WTC11 (cell line): Measurements from ENCODE around the gene NCAPG. TPM values are rescaled to one million over a fixed set of nuclear protein-coding genes. Genes with fewer than 3 reads are reported as not detected.

Experiments
- AR ChIP-seq: fragments of 250-450 bp; sonication (Bioruptor Pico); IDR thresholded peaks from 2 replicates; pipeline ENCODE4 v1.9.0; 2021; ENCODE audit warnings: mild to moderate bottlenecking
- ATF6 ChIP-seq: sonication (generic); formaldehyde crosslinking; IDR thresholded peaks from 2 replicates; pipeline ENCODE4 v1.8.1; 2023; ENCODE audit warnings: mild to moderate bottlenecking, missing genetic modification reagents
- CREB1 ChIP-seq: sonication (generic); formaldehyde crosslinking; IDR thresholded peaks from 2 replicates; pipeline ENCODE4 v1.8.0; 2023; ENCODE audit warnings: mild to moderate bottlenecking, missing genetic modification reagents
- CTCF ChIP-seq: fragments of 200-600 bp; IDR thresholded peaks from 2 replicates; pipeline ENCODE4 v1.8.0; 2022; ENCODE audit warnings: antibody characterized with exemption
- E2F1 ChIP-seq: sonication (generic); formaldehyde crosslinking; IDR thresholded peaks from 2 replicates; pipeline ENCODE4 v1.8.0; 2022; ENCODE audit warnings: mild to moderate bottlenecking, missing genetic modification reagents
- E2F5 ChIP-seq: sonication (generic); formaldehyde crosslinking; IDR thresholded peaks from 2 replicates; pipeline ENCODE4 v1.8.1; 2022; ENCODE audit warnings: mild to moderate bottlenecking, moderate library complexity, missing genetic modification reagents
- ELF4 ChIP-seq: sonication (generic); formaldehyde crosslinking; IDR thresholded peaks from 2 replicates; pipeline ENCODE4 v1.8.1; 2022; ENCODE audit warnings: low read depth, mild to moderate bottlenecking, moderate library complexity, missing genetic modification reagents
- FOXP1 ChIP-seq: sonication (generic); formaldehyde crosslinking; IDR thresholded peaks from 2 replicates; pipeline ENCODE4 v1.8.0; 2022; ENCODE audit warnings: missing genetic modification reagents, mild to moderate bottlenecking, moderate library complexity, borderline replicate concordance
- GABPB1 ChIP-seq: sonication (generic); formaldehyde crosslinking; IDR thresholded peaks from 2 replicates; pipeline ENCODE4 v1.8.1; 2023; ENCODE audit warnings: mild to moderate bottlenecking, missing genetic modification reagents
- GTF2I ChIP-seq: fragments of 250-450 bp; sonication (Bioruptor Pico); conservative IDR thresholded peaks from 2 replicates; pipeline ENCODE4 v1.4.0; 2021; ENCODE audit warnings: mild to moderate bottlenecking
- MXD4 ChIP-seq: fragments of 250-450 bp; sonication (Bioruptor Pico); IDR thresholded peaks from 2 replicates; pipeline ENCODE4 v1.8.0; 2021; ENCODE audit warnings: mild to moderate bottlenecking, moderate library complexity, borderline replicate concordance
- MYBL2 ChIP-seq: sonication (generic); formaldehyde crosslinking; IDR thresholded peaks from 2 replicates; pipeline ENCODE4 v1.8.1; 2023; ENCODE audit warnings: mild to moderate bottlenecking, moderate library complexity, missing genetic modification reagents
- PREB ChIP-seq: sonication (generic); formaldehyde crosslinking; IDR thresholded peaks from 2 replicates; pipeline ENCODE4 v1.8.1; 2022; ENCODE audit warnings: mild to moderate bottlenecking, missing genetic modification reagents, moderate library complexity, borderline replicate concordance
- RELA ChIP-seq: sonication (generic); formaldehyde crosslinking; IDR thresholded peaks from 2 replicates; pipeline ENCODE4 v1.8.1; 2022; ENCODE audit warnings: missing genetic modification reagents, mild to moderate bottlenecking, borderline replicate concordance
- RORB ChIP-seq: fragments of 250-450 bp; sonication (Bioruptor Pico); IDR thresholded peaks from 2 replicates; pipeline ENCODE4 v1.9.0; 2021; ENCODE audit warnings: mild to moderate bottlenecking
- SMAD4 ChIP-seq: sonication (generic); formaldehyde crosslinking; IDR thresholded peaks from 2 replicates; pipeline ENCODE4 v1.8.0; 2022; ENCODE audit warnings: mild to moderate bottlenecking, missing genetic modification reagents
- SOX15 ChIP-seq: fragments of 250-450 bp; sonication (Bioruptor Pico); IDR thresholded peaks from 2 replicates; pipeline ENCODE4 v1.9.0; 2021; ENCODE audit warnings: mild to moderate bottlenecking
- TCF7 ChIP-seq: sonication (generic); formaldehyde crosslinking; IDR thresholded peaks from 2 replicates; pipeline ENCODE4 v1.8.0; 2022; ENCODE audit warnings: mild to moderate bottlenecking, low read depth, missing genetic modification reagents, moderate library complexity
- ZNF219 ChIP-seq: sonication (generic); formaldehyde crosslinking; IDR thresholded peaks from 2 replicates; pipeline ENCODE4 v1.8.0; 2023; ENCODE audit warnings: missing genetic modification reagents, mild to moderate bottlenecking, borderline replicate concordance
- ZNF263 ChIP-seq: sonication (generic); formaldehyde crosslinking; IDR thresholded peaks from 2 replicates; pipeline ENCODE4 v1.8.1; 2022; ENCODE audit warnings: low read depth, mild to moderate bottlenecking, moderate library complexity, missing genetic modification reagents
- ZNF281 ChIP-seq: sonication (generic); formaldehyde crosslinking; IDR thresholded peaks from 2 replicates; pipeline ENCODE4 v1.8.0; 2023; ENCODE audit warnings: mild to moderate bottlenecking, missing genetic modification reagents
- ZNF317 ChIP-seq: sonication (generic); formaldehyde crosslinking; IDR thresholded peaks from 2 replicates; pipeline ENCODE4 v1.8.1; 2023; ENCODE audit warnings: low read depth, mild to moderate bottlenecking, moderate library complexity, missing genetic modification reagents, borderline replicate concordance
- ZSCAN18 ChIP-seq: fragments of 250-450 bp; sonication (Bioruptor Pico); IDR thresholded peaks from 2 replicates; pipeline ENCODE4 v2.1.2; 2022; ENCODE audit warnings: mild to moderate bottlenecking, moderate library complexity
- total RNA-seq: library from RNA; stranded (reverse); gene quantifications from 3 replicates; pipeline ENCODE4 v1.2.3, GENCODE V29; 2021

The NCAPG gene
- total RNA-seq, 1 experiment from 2014 or later, result 61.9 TPM

GRCh38 chr4:17781300-17782287 is 29.2 kb upstream of the NCAPG start, which contains the start of gene FAM184B (continued):
- TF ChIP-seq TCF7 (CRISPR knock-in tag) (no peak; the same call in 1 of the 2 replicates), ZNF281 (CRISPR knock-in tag) (peak; percentile 76; the same call in 1 of the 2 replicates), GTF2I (no peak), RORB (CRISPR knock-in tag) (no peak), ZNF317 (no peak), E2F5 (peak; percentile 75; the same call in 1 of the 2 replicates), ELF4 (CRISPR knock-in tag) (0 out of 2 replicates have a peak, but pooled peaks have one; percentile 41), RELA (CRISPR knock-in tag) (0 out of 2 replicates have a peak, but pooled peaks have one; percentile 34), MXD4 (CRISPR knock-in tag) (no peak), PREB (CRISPR knock-in tag) (peak; percentile 90; the same call in 1 of the 2 replicates), ATF6 (CRISPR knock-in tag) (no peak), FOXP1 (CRISPR knock-in tag) (peak; percentile 97), ZSCAN18 (CRISPR knock-in tag) (no peak), CTCF (no peak), SMAD4 (CRISPR knock-in tag) (0 out of 2 replicates have a peak, but pooled peaks have one; percentile 79), MYBL2 (peak; percentile 89), AR (CRISPR knock-in tag) (no peak), GABPB1 (CRISPR knock-in tag) (no peak), SOX15 (CRISPR knock-in tag) (no peak), E2F1 (CRISPR knock-in tag) (peak; percentile 86; the same call in 1 of the 2 replicates), ZNF263 (CRISPR knock-in tag) (peak; percentile 78; the same call in 1 of the 2 replicates), CREB1 (0 out of 2 replicates have a peak, but pooled peaks have one; percentile 30), ZNF219 (CRISPR knock-in tag) (no peak)
